Kasumi-1 (cell line): ENCODE measurements around the gene APOA1.
"Not testable (repeated sequence)": the region's sequence is repeated elsewhere in the genome, so short reads cannot be mapped to it uniquely, and the experiment has no call there.

Experiments
- DNase-seq, 2 experiments: peaks; one replicate each; lab custom pipeline; 2025; lab: John Stamatoyannopoulos, UW

APOA1 gene

DNA sequence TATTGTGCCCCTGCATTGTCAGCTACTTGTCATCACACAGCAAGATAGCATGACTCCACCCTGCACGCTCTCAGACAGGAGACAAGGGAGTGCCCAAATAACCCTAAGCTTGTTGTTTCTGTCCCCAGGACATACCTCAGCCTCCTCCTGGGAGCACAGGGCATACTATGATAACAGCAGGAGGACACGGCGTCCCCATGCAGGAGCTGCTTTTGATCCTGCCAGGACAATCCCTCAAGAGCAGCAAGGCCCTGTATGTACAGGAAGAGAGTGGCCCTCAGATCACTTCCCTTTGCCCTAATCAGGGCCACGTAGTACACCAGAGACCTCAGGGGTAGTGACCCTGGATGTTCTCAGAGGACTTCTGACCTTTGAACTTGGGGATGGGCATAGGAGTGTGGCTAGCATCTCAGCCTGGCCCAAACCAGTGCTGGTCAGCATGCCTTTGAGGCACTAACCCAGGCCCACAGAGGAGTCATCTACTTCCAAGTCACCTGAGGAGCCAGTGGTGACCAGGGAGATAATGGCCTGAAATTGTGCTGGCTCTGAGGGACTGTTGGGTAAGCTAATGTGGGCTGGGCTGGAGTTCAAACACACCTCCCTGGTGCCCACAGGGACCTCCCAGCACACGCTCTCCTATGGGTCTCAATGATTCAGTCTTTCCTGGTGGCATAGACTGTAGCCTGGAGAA is 23.5 kb downstream of the APOA1 start:
- no peak for DNase-seq

DNA sequence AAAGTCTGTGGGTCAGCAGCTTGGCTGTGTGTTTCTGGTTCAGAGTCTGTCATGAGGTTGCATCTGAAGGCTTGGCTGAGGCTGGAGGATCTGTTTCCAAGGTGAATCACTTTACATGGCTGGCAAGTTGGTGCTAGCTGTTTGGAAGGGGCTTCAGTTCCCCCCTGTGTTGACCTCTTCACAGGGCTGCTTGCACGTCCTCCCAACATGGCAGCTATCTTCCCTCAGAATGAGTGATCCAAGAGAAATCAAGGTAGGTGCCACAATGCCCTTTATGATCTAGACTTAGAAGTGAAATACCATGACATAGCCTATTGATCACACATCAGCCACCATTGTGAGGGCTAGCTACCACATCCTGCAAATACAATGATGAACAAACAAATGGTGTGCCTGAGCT is 24.3 kb downstream of the APOA1 start:
- DNase-seq: no peak

DNA sequence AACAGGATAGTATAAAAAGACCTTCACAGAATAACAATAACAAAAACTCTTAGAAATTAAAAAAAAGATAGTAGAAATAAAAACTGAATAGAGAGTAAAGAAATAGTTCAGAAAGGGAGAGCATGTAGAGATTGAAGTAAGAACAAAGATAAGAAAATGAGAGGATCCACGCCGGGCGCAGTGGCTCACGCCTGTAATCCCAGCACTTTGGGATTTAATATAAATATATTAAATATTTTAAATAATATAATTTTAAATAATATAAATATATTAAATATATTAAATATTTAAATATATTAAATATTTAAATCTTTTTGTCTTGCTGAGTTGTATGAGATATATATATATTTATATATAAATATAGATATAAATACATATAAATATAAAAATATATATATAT is 25.3 kb downstream of the APOA1 start:
- DNase-seq: no peak

DNA sequence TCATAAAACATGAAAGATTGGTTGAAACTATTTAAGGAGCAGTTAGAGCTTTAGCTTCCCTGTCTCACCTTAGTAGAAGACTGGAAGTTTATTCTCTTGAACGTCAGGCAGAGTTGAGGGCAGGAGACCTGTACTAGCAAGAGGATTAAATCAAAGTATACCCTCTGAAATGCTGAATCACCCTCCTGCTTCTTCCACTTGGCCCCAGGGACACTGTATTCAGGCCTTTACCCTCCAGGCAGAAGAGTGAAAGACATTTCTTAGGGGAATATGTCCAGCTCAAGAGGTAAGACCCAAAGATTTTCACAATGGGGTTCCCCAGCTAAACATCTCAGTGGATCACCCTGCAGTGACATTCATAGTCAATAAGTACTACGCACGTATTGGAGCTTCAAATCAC is 26.2 kb downstream of the APOA1 start:
- DNase-seq: no peak

DNA sequence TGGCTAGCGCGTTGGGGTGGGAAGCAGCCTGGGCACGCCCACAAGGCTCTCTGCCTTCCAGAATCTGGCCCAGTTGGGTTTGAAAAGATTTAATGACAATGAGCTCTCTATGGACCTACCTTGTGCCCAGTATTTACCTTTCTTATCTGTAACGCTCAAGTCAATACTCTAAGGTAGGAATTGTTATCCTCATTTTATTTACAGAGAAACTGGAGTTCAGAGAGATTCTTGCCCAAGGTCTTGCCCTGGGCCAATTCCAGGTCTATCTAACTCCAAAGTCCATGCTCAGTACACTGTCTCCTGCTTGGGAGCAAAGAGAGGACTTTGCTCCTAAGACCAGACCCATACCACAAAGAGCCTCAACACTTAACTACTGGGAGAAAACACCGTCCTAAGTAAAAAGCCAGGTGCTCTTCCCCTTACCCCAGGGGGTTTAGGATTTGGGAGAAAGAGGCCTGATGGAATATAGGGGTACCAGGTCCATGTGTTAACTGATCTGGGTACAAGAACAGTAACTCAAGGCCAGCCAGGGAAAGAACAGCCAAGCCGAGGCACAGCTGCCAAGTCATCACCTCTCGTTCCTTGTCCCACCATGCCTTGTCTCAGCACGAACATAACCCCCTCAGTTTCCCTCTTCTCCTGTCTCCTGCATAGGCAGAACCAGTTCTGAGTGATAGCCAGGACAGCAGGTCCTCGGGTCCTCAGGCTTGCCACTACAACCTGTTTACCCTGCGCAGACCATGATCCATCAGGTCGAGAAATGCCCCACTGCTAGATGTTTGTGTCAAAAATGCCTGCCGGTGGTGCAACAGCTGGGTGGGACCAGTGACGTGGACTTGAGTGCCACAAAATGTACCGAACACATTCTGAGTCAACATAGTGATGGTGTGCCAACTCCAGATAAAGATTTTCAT is 28.9 kb downstream of the APOA1 start:
- no peak for DNase-seq

DNA sequence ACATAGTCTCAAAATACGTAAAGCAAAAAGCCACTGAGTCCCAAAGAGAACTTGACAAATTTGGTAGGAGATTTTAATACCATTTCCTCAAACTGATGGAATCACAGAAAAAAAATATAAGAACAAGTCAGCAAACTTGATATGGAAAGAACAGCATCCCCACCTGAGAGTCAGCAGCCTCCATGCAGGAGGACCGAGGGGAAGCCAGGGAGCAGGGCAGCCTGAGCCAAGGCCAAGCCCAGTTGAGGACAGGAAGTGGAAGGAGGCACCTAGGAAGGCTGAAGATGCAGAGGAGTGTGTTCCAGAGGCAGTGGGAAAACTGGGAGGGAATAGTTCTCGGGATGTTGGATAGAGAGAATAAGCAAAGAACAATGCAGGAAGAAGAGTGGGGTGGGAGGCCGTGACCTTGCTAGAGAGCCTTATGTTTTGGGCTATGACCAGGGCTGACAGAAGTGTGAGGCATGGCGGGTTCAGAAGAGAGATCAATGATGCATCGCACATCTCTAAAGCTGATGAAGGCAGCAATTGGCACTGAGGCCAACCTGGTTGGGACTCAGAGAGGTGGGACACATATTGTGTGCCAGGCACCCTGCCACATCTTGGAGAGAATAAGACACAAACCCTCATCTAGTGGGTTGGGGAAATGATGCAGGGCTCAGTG is 29.7 kb downstream of the APOA1 start:
- DNase-seq: no peak

DNA sequence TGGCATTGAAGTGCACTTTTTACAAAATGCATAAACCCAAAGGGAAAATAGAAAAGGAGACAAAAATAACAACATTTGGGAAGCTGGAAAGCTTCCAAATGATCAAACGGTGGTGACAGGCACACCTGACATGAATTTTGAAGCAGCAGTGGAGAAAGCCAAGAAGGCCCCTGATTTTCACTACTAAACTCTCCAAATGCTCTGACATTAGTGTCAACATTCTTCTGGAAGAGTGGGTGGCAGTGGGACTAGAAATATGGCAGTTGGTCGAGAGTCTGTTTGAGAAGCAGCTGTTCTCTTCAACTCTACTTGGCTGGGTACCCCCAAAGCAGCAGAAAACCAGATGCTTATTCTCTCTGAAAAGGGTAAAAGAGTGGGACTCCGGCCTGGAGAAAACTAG is 33.4 kb downstream of the APOA1 start:
- no peak for DNase-seq

DNA sequence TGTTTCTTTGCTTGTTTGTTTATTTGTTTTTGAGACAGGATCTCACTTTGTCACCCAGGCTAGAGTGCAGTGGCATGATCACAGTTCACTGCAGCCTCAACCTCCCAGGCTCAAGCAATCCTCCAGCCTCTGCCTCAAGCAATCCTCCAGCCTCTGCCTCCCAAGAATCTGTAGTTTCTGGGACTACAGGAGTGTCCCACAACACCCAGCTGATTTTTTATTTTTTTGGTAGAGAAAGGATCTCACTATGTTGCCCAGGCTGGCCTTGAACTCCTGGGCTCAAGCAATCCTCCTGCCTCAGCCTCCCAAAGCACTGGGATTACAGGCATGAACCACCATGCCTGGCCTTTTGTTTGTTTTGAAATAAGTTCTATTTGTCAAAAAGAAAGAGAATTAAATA is 35.8 kb downstream of the APOA1 start:
- not testable (repeated sequence) for DNase-seq

DNA sequence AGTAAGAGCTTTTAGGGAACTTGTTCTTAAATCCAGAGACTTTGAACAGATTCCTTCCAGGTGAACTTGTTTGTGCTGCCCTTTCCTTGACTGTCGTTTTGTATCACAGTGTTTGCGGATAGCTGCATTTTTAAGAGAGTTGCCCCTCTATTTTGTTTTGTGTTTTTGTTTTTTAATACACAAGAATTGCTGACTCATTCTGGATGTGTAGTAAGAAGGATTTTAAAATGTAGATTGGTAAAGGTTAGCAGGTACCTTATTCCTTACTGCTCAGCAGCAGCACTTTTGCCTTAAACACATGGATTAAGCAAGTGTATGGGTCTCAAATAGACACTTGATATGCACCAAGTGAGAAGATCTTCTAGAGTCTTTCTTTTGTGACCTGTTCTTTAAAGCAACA is 36.8 kb downstream of the APOA1 start:
- DNase-seq: no peak

DNA sequence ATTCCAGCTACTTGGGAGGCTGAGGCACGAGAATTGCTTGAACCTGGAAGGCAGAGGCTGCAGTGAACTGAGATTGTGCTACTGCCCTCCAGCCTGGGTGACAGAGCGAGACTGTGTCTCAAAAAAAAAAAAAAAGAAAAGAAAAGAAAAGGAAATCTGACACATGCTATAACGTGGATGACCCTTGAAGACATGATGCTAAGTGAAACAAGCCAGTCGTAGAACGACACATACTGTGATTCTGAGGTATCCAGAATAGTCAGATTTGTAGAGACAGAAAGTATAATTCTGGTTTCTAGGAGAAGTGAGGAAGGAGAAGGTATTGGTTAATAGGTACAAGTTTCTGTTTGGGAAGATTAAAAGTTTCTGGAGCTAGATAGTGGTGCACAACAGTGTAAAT is 39.1 kb downstream of the APOA1 start:
- DNase-seq: no peak

DNA sequence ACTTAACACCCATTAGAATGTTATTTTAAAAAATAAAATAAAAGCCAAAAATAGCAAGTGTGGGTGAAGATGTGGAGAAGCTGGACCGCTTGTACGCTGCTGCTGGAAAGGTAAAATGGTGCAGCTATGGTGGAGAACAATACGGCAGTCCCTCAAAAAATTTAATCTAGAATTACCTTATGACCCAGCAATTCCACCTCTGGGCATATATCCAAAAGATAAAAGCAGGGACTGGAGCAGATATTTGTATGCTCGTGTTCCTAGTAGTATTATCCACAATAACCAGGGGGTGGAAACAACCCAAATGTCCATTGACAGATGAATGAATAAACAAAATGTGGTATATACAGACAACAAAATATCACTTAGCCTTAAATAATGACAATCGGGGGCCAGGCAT is 39.6 kb downstream of the APOA1 start:
- no peak for DNase-seq

DNA sequence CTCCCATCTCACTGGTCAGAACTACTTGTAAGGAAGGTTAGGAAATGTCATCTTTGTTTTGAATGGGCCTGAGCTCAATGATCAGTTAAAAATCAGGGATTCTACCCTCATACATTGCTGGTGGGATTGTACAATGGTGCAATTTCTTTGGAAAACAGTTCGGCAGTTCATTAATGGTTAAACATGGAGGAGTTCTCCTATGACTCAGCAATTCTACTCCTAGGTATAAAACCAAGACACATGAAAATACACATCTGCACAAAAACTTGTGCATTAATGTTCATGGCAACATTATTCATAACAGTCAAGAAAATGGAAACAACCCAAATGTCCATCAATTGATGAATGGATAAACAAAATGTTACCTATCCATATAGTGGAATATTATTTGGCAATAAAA is 40.9 kb downstream of the APOA1 start:
- no peak for DNase-seq

DNA sequence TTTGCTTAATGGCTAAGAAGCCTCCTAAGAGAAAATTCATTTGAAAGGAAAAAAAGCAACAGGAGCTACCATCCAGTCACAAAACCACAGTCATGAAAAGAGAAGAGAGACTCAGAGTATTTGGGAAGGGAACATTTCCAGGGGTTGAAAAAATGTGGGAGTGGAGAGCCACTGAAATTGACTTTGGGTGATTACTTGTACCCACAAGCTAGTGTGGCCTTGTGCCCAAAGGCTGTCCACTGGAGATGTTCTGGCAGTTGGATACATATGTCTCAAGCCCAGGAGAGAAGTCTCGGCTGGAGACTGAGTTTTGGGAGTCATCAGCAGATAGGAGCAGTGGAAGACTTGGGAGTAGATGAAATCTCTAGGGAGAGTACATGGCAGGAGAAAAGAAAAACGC is 42.6 kb downstream of the APOA1 start:
- DNase-seq: no peak

DNA sequence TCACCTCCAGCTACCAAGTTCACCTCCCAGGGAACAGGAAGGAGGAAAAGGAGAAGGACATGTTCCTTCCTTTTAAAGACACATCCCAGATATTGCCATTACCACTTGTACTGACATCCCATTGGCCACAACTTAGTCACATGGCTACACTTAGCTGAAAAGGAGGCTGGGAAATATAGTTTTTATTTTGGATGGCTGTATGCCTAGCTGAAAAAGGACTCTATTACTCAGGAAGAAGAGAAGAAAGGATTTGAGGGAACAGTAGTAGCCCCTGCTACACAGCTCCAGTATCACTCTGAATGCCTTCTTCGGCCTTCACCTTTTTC is 43.7 kb downstream of the APOA1 start:
- DNase-seq: peak; percentile 44 to 65

DNA sequence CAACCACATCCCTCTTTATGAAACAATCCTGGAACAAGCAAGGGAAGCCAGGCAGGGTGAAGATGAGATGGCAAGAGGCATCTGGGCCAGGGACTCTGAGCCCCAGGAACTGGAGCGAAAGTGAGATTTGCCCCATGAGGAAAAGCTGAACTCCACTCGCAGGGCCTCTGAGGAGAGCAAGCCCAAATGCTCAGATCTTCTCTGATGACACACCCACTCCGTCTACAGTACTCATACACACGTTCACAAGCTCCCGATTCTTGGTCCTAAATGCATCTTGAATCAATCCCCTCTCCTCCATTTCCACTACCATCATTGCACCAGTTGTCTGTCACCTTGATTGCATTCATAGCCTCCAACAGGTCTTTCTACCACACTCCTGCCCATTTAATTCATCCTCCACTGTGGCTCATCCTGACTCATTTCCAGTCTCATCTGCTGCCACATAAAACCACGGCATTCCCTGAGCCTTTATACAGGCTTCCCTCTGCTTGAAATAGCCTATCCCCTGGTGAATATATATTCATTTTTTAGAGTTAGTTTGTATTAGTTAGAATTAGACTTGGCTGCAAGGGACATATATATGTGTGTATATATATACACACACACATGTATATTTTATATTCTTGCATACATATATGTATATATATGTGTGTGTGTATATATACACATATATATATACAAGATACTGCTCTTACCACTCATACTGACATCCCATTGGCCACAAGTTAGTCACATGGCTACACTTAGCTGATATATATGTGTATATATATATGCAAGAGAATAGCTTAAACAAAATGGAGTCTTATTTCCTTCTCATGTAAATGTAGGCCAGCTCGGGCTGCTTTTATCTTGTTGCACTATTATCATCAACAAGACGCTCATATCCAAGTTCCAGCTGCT is 44.3 kb downstream of the APOA1 start:
- DNase-seq: peak; percentile 44 to 58

DNA sequence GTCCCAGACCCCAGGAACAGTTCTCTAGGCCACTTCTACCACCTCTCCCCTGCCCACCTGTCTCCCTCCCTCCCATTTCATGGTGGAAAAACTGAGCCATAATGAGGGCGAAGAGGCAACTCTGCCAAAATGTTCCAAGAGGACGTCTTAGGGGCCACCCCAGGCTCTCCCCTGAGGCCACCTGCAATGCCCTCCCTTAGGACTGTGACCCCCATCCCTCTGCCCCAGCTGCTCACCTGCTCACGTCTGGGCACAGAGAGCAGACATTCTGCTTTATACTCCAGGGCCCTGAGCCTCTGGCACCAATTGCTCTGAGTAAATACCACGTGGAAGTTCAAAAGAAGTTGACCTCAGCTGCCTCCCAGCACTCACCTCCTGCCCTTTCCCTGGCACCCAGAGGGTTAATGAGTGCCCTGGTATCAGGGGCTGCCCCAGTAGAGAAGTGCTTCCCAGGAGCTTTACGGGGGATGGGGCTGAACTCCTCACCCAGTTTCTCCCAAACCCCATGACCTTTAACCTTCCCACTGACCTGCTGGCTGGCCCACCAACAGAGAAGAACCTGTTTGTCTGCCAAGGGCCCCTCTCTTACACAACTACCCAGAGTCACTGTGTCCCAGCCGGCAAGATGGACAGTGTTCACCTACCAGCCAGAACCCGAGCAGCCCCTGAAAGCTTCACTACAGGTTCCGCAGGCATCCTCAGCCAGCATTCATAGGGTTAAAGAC is 45.1 kb downstream of the APOA1 start:
- no peak for DNase-seq

DNA sequence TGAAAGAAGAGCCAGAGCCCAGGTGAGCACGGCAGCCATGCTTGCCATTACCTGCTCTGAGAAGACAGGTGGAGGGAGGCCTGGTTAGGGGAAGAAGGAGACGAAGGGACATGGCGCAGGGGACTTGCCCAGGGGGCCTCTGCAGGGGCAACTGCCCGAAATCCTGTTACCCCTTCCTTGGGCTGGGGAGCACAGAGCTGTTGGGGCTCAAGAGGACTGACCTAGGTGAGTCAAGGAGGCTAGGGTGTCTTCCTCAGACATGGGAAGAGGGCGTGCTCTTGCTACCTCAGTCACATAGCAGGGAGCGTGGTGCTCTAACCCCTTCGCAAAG is 45.6 kb downstream of the APOA1 start, which contains the start of gene APOA5:
TSS of gene APOA5 (minus strand) at position 67 of the 331 bp plus-strand sequence. CDS start at position 48, 19 bp downstream.
- no peak for DNase-seq

DNA sequence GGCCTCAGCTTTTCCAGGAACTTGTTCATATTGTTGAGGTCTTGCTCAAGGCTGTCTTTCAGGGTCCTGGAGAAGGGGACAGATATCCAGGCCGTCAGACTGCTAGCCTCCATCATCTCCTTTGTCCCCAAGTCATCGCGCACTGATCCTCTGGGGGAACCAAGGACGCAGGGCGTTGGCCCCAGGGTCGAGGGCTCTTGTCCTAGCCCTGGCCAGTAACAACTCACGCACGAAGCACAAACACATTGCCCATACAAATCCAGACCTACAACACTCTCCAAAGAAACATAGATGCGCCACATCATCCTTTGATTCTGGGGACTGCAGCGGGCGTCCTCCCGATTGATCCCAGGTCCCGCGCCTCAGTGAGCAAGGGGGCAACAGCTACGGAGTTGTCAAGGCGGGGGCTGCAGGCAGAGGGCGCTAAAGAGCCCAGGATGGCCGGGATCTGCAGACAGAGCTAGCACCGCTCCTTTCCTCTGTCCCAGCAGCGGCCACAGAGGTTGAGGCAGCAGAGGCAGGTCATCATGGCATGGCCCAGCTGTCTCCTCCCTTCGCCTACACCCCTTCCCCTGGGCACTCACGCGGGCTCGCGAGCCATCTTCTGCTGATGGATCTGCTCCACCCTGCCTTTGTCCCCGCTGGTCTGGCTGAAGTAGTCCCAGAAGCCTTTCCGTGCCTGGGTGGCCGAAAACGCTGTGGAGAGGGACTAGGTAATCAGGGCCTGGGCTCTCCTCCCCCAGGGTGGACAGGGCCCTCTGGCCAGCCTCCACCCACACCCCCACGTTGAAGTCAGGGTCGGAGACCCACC is 46.2 kb downstream of the APOA1 start:
- peak; percentile 55 to 78 for DNase-seq

DNA sequence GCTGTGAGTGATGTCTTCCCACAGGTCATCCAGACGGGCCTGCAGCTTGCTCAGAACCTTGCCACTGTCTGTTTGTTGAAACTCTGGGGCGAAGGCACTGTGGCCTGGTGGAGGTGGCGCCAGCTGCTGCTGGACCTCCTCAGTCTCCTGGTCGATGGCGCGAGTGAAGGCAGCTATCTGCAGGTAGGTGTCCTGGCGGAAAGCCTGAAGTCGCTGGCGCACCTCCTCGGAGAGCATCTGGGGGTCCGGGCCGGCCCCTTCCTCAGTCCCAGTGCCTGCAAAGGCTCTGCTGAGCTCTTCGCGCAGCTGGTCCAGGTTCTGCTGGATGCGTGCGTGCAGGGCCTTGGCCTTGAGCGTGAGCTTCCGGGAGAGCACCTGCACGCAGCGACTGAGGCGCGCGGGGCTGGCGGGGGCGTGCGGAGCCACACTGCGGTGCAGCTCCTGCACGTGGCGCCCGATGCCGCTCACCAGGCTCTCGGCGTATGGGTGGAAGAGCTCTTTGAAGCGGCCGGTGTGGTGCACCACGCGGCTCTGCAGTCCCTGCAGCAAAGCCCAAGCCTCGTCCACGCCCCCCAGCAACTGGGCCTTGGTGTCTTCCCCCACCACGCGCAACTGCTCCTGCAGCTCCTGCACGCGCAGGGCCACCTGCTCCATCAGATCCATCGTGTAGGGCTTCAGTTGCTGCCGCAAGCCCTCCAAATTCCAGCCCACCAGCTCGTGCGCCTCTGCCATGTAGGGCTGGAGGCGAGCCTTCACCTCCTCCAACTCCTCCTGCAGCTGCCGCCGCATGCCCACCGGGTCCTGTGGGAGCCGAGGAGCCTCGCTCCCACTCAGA is 47.0 kb downstream of the APOA1 start:
- DNase-seq: no peak

DNA sequence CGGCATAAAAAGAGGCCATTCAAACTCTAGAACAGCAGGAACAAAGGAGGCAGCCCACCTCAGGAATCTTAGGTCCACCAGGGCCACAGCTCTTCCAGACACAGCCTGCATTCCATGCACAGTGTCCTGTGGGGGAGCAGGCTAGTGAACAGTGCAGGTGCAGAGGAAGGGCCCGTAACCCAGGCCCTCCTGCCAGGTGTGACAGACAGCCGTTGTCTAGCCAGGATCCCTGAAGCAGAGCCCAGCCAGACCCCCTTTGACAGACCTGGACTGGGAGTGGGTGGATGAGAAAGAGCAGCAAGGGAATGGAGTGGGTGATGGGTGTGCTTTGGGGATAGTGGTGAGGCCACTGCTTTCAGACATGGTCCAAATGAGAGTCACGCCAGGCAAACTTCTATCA is 48.4 kb downstream of the APOA1 start:
- no peak for DNase-seq
